Bronchial epithelial cell (primary cell): Measurements from ENCODE around the gene NOB1. TPM values are rescaled to one million over a fixed set of nuclear protein-coding genes. Genes with fewer than 3 reads are reported as not detected.

Experiments
- DNase-seq: peaks from one replicate; pipeline ENCODE4 v3.0.0-alpha.2; 2010; ENCODE audit warnings: low read depth
- FAIRE-seq: peaks from 2 replicates; lab custom pipeline; 2011; peaks lifted over from hg19 to GRCh38; lab: Jason Lieb, UNC
- H3K27me3 ChIP-seq: 2 replicates; pipeline ENCODE4 v1.5.1; 2011; ENCODE audit warnings: low read length; ENCODE audit not compliant: control insufficient read depth, insufficient read depth
- H3K36me3 ChIP-seq: 2 replicates; pipeline ENCODE4 v1.5.1; 2011; ENCODE audit warnings: low read length; ENCODE audit not compliant: control insufficient read depth, insufficient read depth
- H3K4me3 ChIP-seq: 2 replicates; pipeline ENCODE4 v1.5.1; 2011; ENCODE audit warnings: mild to moderate bottlenecking, low read depth, low read length, control low read depth
- total RNA-seq: library from RNA; depleted of rRNA; stranded (reverse); fragments of >200 nt; gene quantifications from 2 replicates; pipeline ENCODE4 v1.2.1, GENCODE V29; 2014
- TF ChIP-seq, protein P1 (sequence below): IDR thresholded peaks from 2 replicates; pipeline ENCODE4 v1.5.1; 2011; ENCODE audit warnings: mild to moderate bottlenecking, moderate library complexity, low read length, control low read depth, inconsistent platforms; ENCODE audit not compliant: insufficient read depth, severe bottlenecking

Gene NOB1
- total RNA-seq, 1 donor from 2014 or later = 24.7 TPM

DNA sequence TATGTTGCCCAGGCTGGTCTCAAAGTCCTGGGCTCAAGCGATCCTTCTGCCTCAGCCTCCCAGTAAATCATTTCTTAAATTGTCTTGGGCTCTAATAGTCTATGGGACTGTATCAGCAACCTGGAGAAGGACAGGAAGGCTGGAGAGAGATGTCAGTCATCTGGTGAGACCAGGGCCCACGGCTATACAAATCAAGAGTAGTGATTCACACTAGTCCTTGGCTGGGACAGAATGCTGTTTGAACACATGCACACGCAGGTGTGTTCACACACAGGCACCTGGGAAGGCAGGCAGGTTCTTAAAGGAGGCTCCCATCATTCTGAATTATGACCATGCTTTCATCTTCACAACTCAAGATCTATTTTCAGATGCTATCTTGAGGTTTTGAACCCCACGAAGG is 42.4 kb downstream of the NOB1 start:
- FAIRE-seq (no peak), DNase-seq (peak; percentile 68)
- no peak overlapping the region for H3K4me3 ChIP-seq
- H3K36me3 ChIP-seq = peaks cover 6% of the 10 kb centered on the region
- H3K27me3 ChIP-seq = no peaks in the 10 kb centered on the region
- TF ChIP-seq, protein P1, sequence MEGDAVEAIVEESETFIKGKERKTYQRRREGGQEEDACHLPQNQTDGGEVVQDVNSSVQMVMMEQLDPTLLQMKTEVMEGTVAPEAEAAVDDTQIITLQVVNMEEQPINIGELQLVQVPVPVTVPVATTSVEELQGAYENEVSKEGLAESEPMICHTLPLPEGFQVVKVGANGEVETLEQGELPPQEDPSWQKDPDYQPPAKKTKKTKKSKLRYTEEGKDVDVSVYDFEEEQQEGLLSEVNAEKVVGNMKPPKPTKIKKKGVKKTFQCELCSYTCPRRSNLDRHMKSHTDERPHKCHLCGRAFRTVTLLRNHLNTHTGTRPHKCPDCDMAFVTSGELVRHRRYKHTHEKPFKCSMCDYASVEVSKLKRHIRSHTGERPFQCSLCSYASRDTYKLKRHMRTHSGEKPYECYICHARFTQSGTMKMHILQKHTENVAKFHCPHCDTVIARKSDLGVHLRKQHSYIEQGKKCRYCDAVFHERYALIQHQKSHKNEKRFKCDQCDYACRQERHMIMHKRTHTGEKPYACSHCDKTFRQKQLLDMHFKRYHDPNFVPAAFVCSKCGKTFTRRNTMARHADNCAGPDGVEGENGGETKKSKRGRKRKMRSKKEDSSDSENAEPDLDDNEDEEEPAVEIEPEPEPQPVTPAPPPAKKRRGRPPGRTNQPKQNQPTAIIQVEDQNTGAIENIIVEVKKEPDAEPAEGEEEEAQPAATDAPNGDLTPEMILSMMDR = no peak

DNA sequence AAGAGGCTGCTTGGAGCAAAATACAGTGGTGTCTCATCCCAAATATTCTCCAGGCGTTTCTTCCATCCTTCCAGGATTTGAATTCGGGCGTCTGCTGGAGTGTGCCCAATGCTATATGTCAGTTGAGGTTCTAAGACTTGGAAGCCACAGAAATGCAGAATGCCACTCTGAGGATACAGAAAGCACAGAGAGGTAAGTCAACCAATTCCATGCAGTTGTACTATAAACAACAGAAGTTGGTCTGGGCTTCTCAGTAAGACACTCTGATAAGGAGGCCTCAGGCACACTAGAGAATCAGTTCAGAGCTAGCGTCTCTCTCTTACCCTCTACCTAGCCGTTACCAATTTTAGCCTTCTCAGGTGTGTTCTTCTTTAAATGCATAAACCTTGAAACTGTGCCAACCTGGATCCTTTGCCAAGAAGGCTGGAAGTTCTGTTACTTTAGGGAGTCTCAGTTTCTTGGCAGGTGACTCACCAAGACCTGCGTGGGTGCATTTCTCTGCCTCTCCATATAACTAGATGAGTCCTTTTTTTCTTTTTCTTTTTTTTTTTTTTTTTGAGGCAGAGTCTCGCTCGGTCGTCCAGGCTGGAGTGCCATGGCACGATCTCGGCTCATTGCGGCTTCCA is 43.5 kb downstream of the NOB1 start:
- peak; percentile 98 for DNase-seq
- Histone ChIP-seq H3K27me3 (no peaks in the 10 kb centered on the region), H3K4me3 (no peak overlapping the region), H3K36me3 (peaks cover 3% of the 10 kb centered on the region)
- TF ChIP-seq, protein P1 = no peak
- FAIRE-seq = peak; percentile 47

DNA sequence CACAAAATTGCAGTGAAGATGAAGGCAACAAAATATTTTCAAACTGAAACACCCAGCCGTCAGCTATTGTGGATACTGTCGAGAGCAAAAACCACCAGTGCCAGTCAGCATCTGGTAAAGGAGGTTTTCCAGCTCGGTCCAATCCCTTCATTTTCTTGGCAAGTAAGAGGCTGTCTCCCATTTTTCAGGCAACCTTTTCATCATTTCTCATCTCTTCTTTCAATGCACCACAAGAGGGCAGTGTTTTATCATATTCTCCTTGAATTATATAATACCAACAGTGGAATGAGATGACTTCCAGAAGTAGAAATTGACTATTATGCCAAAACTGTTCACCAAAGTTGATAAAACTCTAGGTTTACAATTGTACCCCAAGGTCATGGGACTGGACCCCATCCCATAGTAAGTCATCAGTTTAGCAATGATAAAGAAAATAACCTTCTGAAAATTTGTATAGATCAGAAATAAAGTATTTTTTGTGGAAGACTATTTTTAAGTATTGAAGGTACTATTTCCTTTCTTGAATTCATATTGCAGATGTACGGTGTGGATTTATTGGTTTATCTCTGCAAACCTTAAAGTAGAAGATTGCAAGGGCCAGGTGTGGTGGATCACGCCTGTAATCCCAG is 45.2 kb downstream of the NOB1 start:
- FAIRE-seq = no peak
- no peak overlapping the region for H3K4me3 ChIP-seq
- peak; percentile 70 for DNase-seq
- TF ChIP-seq, protein P1 = peak; percentile 37
- no peaks in the 10 kb centered on the region for H3K27me3 ChIP-seq
- no peaks in the 10 kb centered on the region for H3K36me3 ChIP-seq

DNA sequence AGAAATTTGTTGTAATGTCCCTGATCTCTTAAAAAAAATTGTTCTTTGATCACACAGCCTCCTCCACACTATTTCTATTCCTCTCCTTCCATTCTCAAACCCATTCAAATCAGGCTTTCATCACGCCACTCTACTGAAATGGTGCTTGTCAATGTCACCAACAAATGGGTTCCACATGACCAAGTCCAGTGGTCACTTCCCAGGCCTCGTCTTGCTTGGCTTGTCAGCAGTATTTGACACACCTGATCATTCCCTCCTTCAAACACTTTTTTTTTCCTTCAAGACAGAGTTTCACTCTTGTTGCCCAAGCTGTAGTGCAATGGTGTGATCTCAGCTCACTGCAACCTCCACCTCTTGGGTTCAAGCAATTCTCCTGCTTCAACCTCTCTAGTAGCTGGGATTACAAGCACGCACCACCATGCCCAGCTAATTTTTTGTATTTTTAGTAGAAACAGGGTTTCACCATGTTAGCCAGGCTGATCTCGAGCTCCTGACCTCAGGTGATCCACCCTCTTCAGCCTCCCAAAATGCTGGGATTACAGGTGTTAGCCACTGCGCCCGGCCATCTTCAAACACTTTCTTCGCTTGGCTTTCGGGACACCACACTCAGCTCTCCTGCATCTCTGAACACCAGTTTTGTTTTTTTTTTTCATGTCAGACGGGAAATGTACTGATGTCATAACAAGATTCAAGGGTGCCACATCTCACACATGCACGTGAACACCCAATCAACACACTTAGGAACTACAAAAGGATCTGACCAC is 46.6 kb downstream of the NOB1 start:
- DNase-seq (no peak), FAIRE-seq (no peak)
- Histone ChIP-seq H3K36me3 (no peaks in the 10 kb centered on the region), H3K4me3 (no peak overlapping the region), H3K27me3 (no peaks in the 10 kb centered on the region)
- TF ChIP-seq, protein P1 = no peak

DNA sequence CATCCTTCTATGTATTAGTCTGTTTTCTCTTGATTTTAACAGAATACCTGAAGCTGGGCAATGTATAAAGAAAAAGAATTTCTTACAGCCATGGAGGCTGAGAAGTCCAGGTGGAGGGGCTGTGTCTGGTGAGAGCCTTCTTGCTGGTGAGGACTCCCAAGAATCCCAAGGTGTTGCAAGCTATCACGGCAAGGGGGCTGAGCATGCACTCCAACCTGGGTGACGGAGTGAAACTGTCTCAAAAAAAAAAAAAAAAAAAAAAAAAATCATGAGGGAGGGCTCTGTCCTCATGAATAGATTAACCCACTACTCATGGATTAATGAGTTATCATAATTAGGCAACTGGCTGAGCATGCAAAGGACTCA is 47.8 kb downstream of the NOB1 start:
- FAIRE-seq = no peak
- TF ChIP-seq, protein P1 = no peak
- no peaks in the 10 kb centered on the region for H3K36me3 ChIP-seq
- H3K4me3 ChIP-seq = no peak overlapping the region
- H3K27me3 ChIP-seq = no peaks in the 10 kb centered on the region
- DNase-seq = no peak
